Non-pigmented ciliary epithelial cell (primary cell): ENCODE data around the gene LIMA1.
"Not testable (repeated sequence)": the region's sequence is repeated elsewhere in the genome, so short reads cannot be mapped to it uniquely, and the experiment has no call there.

Experiments used
- DNase-seq: peaks from one replicate; pipeline ENCODE4 v3.0.0-alpha.2; 2010; ENCODE audit warnings: low read depth

Gene LIMA1

DNA sequence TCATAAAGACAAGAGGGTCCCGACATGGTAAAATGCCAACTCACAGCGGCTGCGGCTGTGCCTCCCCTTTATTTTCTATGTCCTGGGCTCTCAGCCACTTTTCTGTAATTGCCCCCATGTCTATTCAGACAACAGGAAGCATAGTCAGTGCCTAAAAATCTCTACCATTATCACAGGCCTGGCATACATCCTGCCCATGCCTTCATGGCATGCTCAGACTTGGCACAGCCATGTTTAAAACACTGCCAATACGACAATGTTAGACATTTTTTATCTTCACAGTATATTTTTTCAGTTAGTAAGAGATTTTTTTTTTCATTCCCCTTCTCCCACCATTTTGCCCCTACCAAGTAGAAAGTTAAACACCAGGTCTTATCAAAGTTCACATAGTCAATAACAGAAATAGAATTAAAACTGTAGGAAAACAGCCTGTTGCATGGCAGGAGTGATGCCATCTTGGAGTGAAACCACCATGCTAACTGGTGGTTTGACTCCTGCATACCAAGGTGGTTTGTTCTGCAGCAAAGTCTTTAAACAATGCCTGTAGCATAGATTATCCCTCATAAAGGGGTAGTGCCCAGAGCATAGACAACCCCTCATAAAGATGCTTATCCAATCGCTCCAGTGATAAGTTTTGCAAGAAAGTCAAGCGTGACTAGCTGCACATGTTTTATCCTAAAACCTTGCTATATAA, 97.2 kb downstream of the LIMA1 start:
- no peak for DNase-seq

- no peak for DNase-seq
These were observed 97.9 kb downstream of the LIMA1 start for GRCh38 chr12:50185301-50185895.

GRCh38 chr12:50184261-50184660, 99.1 kb downstream of the LIMA1 start:
- DNase-seq = no peak

- no peak for DNase-seq
These were observed 100.9 kb downstream of the LIMA1 start for GRCh38 chr12:50182461-50182860.

- DNase-seq = no peak
These were observed 101.6 kb downstream of the LIMA1 start for GRCh38 chr12:50181691-50182090.

GRCh38 chr12:50175716-50176026, 107.6 kb downstream of the LIMA1 start:
- no peak for DNase-seq

- no peak for DNase-seq
These were observed 108.2 kb downstream of the LIMA1 start for GRCh38 chr12:50174971-50175715.

DNA sequence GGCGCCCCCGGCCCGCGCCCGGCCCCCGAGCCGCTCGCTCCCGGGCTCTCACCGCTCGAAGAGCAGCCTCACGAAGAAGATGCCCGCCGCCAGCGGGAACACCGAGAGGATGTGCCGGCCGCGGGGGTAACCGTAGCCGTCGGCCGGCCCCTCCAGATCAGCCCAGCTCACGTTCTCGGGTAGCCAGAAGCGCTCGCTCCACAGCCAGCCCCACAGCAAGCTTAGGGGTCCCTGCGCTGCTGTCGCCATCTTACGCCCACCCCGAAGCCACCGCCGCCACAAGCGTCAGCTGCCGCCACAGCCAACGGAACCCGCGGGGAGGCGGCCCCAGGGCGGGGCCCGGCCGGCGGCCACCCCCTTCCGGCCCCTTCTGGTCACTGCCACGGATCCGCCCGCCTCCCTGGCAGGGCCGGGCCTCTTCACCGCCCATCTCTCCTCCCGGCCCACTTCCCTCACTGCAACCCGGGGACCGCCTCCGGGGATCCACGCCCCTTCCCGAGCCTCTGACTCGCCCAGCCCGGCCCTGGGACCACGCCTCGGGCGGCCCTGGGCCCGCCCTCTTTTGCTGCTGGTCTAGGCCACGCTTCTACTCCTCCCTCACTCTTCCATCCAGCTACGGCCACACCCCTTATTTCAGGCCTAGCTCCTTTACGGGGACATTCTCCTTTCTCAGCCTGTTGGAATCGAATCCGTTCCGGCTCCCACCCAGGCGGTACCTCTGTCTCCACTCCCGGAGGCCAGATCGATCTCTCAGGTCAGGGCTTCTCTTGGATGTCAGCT, 116.1 kb downstream of the LIMA1 start, which contains the start of gene CERS5:
TSS of gene CERS5 (minus strand) at position 321 of the 780 bp plus-strand sequence. CDS start at position 249, 72 bp downstream.
- peak; percentile 92 for DNase-seq

GRCh38 chr12:50166799-50167048, 116.6 kb downstream of the LIMA1 start:
- DNase-seq = no peak

DNA sequence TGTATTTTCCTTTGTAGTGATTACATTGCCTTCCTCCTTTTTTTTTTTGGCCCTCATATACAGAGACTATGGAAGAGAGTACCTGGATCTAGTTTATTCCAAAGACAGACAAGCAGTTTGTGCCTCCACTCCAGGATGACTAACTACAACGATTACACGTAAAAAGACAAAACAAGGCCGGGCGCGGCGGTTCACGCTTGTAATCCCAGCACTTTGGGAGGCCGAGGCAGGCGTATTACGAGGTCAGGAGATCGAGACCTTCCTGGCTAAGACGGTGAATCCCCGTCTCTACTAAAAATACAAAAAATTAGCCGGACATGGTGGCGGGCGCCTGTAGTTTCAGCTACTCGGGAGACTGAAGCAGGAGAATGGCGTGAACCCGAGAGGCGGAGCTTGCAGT, 118.4 kb downstream of the LIMA1 start:
- DNase-seq = no peak

DNA sequence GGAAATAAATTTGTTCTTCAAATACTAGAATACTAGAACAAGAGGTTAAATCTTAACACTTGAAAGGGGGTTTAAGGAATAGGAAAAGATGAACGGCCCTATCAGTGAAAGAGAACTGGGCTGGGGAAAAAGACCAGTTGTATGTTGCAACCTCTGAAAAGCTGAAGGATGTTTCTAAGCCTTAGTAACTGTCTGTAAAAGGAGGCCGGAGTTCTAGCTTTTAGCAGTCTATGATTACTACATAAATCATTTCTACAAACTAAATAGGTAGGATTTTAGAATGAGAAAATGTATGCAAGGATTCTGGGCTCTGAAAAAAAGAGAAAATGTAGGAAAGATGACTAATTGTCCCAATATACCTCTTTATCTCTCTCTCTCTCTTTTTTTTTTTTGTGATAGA, 121.1 kb downstream of the LIMA1 start:
- no peak for DNase-seq

DNA sequence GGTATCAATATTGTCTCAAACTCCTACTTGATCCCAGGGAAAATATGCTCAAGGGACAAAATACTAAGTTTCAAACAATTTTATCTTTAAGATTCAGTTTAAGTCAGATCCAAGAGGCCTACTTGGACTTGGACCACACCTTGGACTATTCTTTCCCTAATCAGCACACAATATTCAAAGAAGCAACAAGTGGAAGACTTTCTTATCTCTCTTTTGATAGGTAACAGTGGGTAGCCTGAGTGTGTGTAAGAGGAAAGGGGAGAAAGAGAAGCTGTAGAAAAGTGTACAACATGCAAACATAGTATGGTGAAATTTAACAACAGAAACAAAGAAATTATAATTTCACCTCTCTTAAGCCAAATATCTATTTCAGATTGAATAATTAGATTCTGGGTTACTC, 122.7 kb downstream of the LIMA1 start:
- DNase-seq = no peak

DNA sequence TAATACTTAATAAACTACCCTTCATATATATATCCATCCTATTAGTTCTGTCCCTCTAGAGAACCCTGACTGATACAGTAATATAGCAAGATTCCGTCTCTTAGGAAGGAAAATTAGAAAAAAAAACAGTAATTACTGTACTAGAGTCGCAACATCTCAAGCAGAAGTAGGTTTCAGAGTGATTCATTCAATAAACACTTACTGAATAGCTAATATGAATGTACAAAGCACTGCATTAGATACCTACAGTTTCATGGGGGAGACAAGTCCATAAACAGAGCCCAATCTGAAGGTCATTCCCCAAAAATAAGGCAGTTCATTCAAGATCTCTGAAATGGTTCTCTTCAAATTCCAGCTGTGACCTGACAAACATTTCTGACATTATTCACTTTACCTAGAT, 126.1 kb downstream of the LIMA1 start:
- DNase-seq = no peak

DNA sequence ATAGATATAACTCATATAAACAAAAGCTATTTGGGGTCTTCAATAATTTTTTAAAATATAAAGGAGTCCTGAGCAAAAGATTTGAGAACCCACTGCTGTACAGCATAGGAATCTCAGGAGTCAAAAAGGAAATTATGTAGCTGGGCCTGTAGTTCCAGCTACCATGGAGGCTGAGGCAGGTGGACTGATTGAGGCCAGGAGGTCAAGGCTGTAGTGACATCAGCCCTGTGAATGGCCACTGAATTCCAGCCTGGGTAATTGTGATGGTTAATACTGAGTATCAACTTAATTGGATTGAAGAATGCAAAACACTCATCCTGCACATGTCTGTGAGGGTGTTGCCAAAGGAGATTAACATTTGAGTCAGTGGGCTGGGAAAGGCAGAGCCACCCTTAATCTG, 126.7 kb downstream of the LIMA1 start:
- no peak for DNase-seq

DNA sequence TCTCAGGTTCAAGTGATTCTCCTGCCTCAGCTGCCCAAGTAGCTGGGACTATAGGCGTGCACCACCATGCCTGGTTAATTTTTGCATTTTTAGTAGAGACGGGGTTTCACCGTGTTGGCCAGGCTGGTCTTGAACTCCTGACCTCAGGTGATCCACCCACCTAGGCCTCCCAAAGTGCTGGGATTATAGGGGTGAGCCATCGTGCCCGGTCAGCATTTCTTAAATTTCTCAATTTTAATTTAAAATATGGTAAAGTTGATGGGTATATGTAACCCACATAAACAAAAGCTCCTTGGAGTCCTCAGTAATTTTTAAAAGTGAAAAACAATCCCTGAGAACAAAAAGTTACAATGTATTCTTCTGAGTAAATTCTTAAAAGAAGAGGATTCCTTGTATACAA, 128.4 kb downstream of the LIMA1 start:
- DNase-seq = not testable (repeated sequence)

DNA sequence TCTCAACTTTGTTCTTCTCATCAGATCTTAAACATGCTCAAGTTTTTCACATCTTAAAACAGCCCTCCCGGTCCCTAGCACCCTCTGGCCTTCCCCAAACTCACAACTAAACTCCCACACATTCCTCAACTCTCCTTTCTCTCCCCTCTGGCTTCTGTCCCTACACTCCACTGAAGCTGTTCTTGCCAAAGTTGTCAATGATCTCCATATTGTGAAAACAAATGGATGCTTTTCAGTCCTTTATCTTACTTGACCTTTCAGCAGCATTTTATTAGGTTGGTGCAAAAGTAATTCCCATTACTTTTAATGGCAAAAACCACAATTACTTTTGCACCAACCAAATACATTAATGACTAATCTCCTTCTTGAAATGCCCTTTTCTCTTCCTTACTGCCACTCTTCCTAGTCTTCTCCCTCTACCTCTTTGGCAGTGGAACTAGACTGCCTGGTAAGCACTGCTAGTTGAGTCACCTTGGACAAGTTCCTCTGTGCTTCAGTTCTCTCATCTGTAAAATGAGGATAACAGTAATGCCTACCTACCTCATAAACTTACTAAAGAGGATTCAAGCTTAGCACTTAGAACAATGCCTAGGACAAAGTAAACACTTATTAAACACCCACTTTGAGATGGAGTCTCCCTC, 132.2 kb downstream of the LIMA1 start:
- no peak for DNase-seq

- no peak for DNase-seq
These were observed 134.0 kb downstream of the LIMA1 start for GRCh38 chr12:50149311-50149710.

- DNase-seq = not testable (repeated sequence)
These were observed 135.3 kb downstream of the LIMA1 start for GRCh38 chr12:50148011-50148410.

DNA sequence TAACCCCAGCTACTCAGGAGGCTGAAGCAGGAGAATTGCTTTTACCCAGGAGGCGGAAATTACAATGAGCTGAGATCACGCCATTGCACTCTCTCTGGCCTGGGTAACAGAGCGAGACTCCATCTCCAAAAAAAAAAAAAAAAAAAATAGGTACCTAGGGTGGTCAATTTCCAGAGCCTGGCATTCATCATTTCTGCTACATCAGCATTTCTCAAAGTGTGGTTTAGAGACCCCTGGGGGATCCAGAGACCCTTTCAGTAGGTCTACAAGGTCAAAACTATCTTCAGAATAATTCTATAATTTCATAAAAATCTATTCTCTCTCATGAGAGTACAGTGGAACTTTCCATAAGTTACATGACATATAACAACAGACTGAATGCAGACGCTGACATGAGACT, 136.0 kb downstream of the LIMA1 start:
- DNase-seq = no peak

GRCh38 chr12:50145439-50145838, 137.9 kb downstream of the LIMA1 start:
- DNase-seq = no peak

GRCh38 chr12:50142993-50143392, 140.3 kb downstream of the LIMA1 start:
- DNase-seq = no peak

GRCh38 chr12:50132505-50133135, 150.7 kb downstream of the LIMA1 start:
- DNase-seq = no peak
